Small intestine (tissue), 4 donors: Measurements from ENCODE around the gene JPH3. TPM values are rescaled to one million over a fixed set of nuclear protein-coding genes. Genes with fewer than 3 reads are reported as not detected.

Source experiments
- polyA plus RNA-seq, 4 donors: library from polyadenylated mRNA; stranded (reverse) in 3 of 4; unstranded in 1 of 4; fragments of 200-250 nt in 3 of 4; fragments of 120-200 nt in 1 of 4; gene quantifications; one replicate each; pipeline versions ENCODE4 v1.2.1 to v1.2.3, GENCODE V29; 2013
- donor health status: healthy with polysubstance abuse.
- donor health status: Bipolar disorder and iron deficiency.
- donor health status: healthy.

The JPH3 gene
- polyA plus RNA-seq, 4 donors: 0.22 to 2.4 TPM; not detected in 2

Other genes starting within 250 kb of the JPH3 start
- gene FBXO31, start 218.7 kb upstream of the JPH3 start, polyA plus RNA-seq: 10 to 100 TPM; 23.8 to 38.7 (median 29.4) TPM
- 10 to 100 TPM; 35.1 to 61.1 (median 46.9) TPM for gene MAP1LC3B, start 210.2 kb upstream of the JPH3 start, polyA plus RNA-seq
- gene ZCCHC14, start 109.5 kb upstream of the JPH3 start, polyA plus RNA-seq: 10 to 100 TPM in 3 of 4 donors, 1 to 10 TPM in 1; 9.2 to 42.8 (median 13.1) TPM
- gene KLHDC4, start 163.5 kb downstream of the JPH3 start, polyA plus RNA-seq: 10 to 100 TPM; 25.9 to 35.1 (median 29.9) TPM